HEK293 (cell line): ENCODE measurements around the gene ACSS1.
A peak's percentile ranks its signal among the peaks of the same experiment; 100 is the strongest.

Experiments used
- CTCF ChIP-seq: fragments of 450-650 bp; formaldehyde crosslinking; IDR thresholded peaks from 2 replicates; pipeline ENCODE4 v1.5.1; 2016; ENCODE audit warnings: missing biosample characterization, missing genetic modification characterization
- EGR2 ChIP-seq: fragments of 450-650 bp; formaldehyde crosslinking; IDR thresholded peaks from 2 replicates; pipeline ENCODE4 v1.5.1; 2016; ENCODE audit warnings: low read depth, missing biosample characterization, missing genetic modification characterization
- GLIS2 ChIP-seq: fragments of 450-650 bp; formaldehyde crosslinking; IDR thresholded peaks from 2 replicates; pipeline ENCODE4 v1.5.1; 2016; ENCODE audit warnings: missing biosample characterization, missing genetic modification characterization
- OSR2 ChIP-seq: fragments of 450-650 bp; formaldehyde crosslinking; IDR thresholded peaks from 2 replicates; pipeline ENCODE4 v1.5.1; 2016; ENCODE audit warnings: missing biosample characterization, missing genetic modification characterization
- ZNF121 ChIP-seq: fragments of 450-650 bp; formaldehyde crosslinking; IDR thresholded peaks from 2 replicates; pipeline ENCODE4 v1.5.1; 2016; ENCODE audit warnings: missing biosample characterization, missing genetic modification characterization
- ZNF155 ChIP-seq: fragments of 450-650 bp; formaldehyde crosslinking; IDR thresholded peaks from 2 replicates; pipeline ENCODE4 v1.5.1; 2016; ENCODE audit warnings: missing biosample characterization, missing genetic modification characterization
- ZNF398 ChIP-seq: fragments of 450-650 bp; formaldehyde crosslinking; IDR thresholded peaks from 2 replicates; pipeline ENCODE4 v1.5.1; 2017; ENCODE audit warnings: missing biosample characterization, missing genetic modification characterization
- ZNF423 ChIP-seq: fragments of 450-650 bp; formaldehyde crosslinking; IDR thresholded peaks from 2 replicates; pipeline ENCODE4 v1.5.1; 2016; ENCODE audit warnings: missing biosample characterization, missing genetic modification characterization
- ZNF704 ChIP-seq: fragments of 450-650 bp; formaldehyde crosslinking; IDR thresholded peaks from 2 replicates; pipeline ENCODE4 v1.5.1; 2016; ENCODE audit warnings: missing biosample characterization, missing genetic modification characterization

GRCh38 chr20:25022680-25023079 is 35.3 kb downstream of the ACSS1 start:
- TF ChIP-seq ZNF155 (tag by site-specific recombination) (no peak), CTCF (tag by site-specific recombination) (no peak), EGR2 (tag by site-specific recombination) (peak; percentile 44; the same call in 1 of the 2 replicates), OSR2 (no peak), ZNF121 (tag by site-specific recombination) (no peak), ZNF423 (tag by site-specific recombination) (no peak), ZNF398 (tag by site-specific recombination) (no peak), ZNF704 (no peak), GLIS2 (tag by site-specific recombination) (no peak)
